HepG2 (cell line): ENCODE results near the gene NET1. TPM values are rescaled to one million over a fixed set of nuclear protein-coding genes. Genes with fewer than 3 reads are reported as not detected.

Experiments
- ATAC-seq: fragments of 200-7000 bp; cut with Tn5 transposase; 3 replicates; pipeline ENCODE4 v1.9.1; 2020; ENCODE audit warnings: mild to moderate bottlenecking, moderate library complexity
- BruUV-seq: library from RNA; stranded (reverse); fragments of 400-500 nt; replicated peaks from 2 replicates; lab custom pipeline; 2021; lab: Mats Ljungman, UMichigan
- CTCF ChIA-PET: fragments of 300-600 bp; formaldehyde crosslinking; extraction: SDS; loops from one replicate; lab custom pipeline; 2021; ENCODE audit warnings: low total read pairs, inconsistent platforms, low intra/inter-chr PET ratio; lab: Yijun Ruan, JAX
- POLR2A ChIA-PET: fragments of 350-600 bp; sonication (Branson Sonifier 250); formaldehyde crosslinking; loops from one replicate; lab custom pipeline; 2020; ENCODE audit warnings: antibody characterized with exemption, inconsistent platforms; lab: Yijun Ruan, JAX
- DNase-seq: peaks from one replicate; pipeline ENCODE4 v3.0.0-alpha.2; 2015; ENCODE audit warnings: low spot score
- FAIRE-seq: peaks from 3 replicates; lab custom pipeline; 2011; peaks lifted over from hg19 to GRCh38; lab: Jason Lieb, UNC
- H2AFZ ChIP-seq: one replicate; pipeline ENCODE4 v1.6.1; 2011; ENCODE audit warnings: low read length, inconsistent platforms
- H3K27ac ChIP-seq: fragments of 300-600 bp; 3 replicates; pipeline ENCODE4 v1.8.0; 2011; ENCODE audit warnings: mixed run types, mild to moderate bottlenecking, mixed read lengths, low read length, inconsistent platforms; ENCODE audit not compliant: insufficient read depth; ENCODE audit errors: extremely low read length
- H3K27me3 ChIP-seq, 2 experiments: fragments of 200-600 bp in 1 of 2; 2 replicates in 1 of 2; 3 replicates in 1 of 2; pipeline versions ENCODE4 v1.6.0 to v1.8.0; 2011; ENCODE audit warnings: low read length in 2 of 2, mild to moderate bottlenecking in 2 of 2, moderate library complexity in 2 of 2, inconsistent platforms in 1 of 2; ENCODE audit not compliant: insufficient read depth in 2 of 2, control insufficient read depth in 1 of 2
- H3K36me3 ChIP-seq, 2 experiments: fragments of 200-600 bp in 1 of 2; replicated peaks in 1 of 2; 2 replicates in 1 of 2; 3 replicates in 1 of 2; pipeline versions ENCODE4 v1.5.1 to v1.8.0; 2011; ENCODE audit warnings: low read length in 2 of 2, inconsistent platforms in 1 of 2; ENCODE audit not compliant: insufficient read depth in 2 of 2, control insufficient read depth in 1 of 2
- H3K4me1 ChIP-seq: 2 replicates; pipeline ENCODE4 v1.5.1; 2012; ENCODE audit warnings: low read length, inconsistent platforms; ENCODE audit not compliant: insufficient read depth
- H3K4me2 ChIP-seq: 2 replicates; pipeline ENCODE4 v1.6.0; 2011; ENCODE audit warnings: low read depth, low read length, inconsistent platforms
- H3K4me3 ChIP-seq, 3 experiments: fragments of 200-600 bp in 1 of 3; sonication (generic), shearing (Covaris generic) in 1 of 3; replicated peaks in 1 of 3; 2 replicates each; pipeline ENCODE4 v1.5.1; 2011 to 2016; ENCODE audit warnings: low read length in 3 of 3, inconsistent platforms in 2 of 3, low read depth in 2 of 3, mild to moderate bottlenecking in 2 of 3, control low read depth in 1 of 3, mixed read lengths in 1 of 3; ENCODE audit not compliant: insufficient read depth in 1 of 3
- H3K79me2 ChIP-seq: one replicate; pipeline ENCODE4 v1.6.1; 2011; ENCODE audit warnings: low read length, inconsistent platforms; ENCODE audit not compliant: insufficient read depth
- H3K9ac ChIP-seq: 2 replicates; pipeline ENCODE4 v1.6.0; 2011; ENCODE audit warnings: mild to moderate bottlenecking, low read depth, low read length, inconsistent platforms; ENCODE audit not compliant: insufficient read depth
- H3K9me3 ChIP-seq: 2 replicates; pipeline ENCODE4 v1.5.1; 2012; ENCODE audit warnings: mild to moderate bottlenecking, low read length
- H4K20me1 ChIP-seq: 2 replicates; pipeline ENCODE4 v1.6.0; 2011; ENCODE audit warnings: inconsistent platforms, mild to moderate bottlenecking, low read length, moderate library complexity; ENCODE audit not compliant: insufficient read depth
- CBX5 ChIP-seq: sonication (generic); formaldehyde crosslinking; IDR thresholded peaks from 2 replicates; pipeline ENCODE4 v1.4.0; 2020; ENCODE audit warnings: missing genetic modification reagents, borderline replicate concordance
- EHMT2 ChIP-seq: fragments of 200-600 bp; sonication (generic); IDR thresholded peaks from 2 replicates; pipeline ENCODE4 v1.7.0; 2017; ENCODE audit warnings: antibody characterized with exemption, low read depth, low read length, borderline replicate concordance
- HHEX ChIP-seq: IDR thresholded peaks from 2 replicates; pipeline ENCODE4 v1.6.1; 2016; ENCODE audit warnings: control low read depth
- HOXD1 ChIP-seq: sonication (generic); formaldehyde crosslinking; IDR thresholded peaks from 2 replicates; pipeline ENCODE4 v1.5.0; 2020; ENCODE audit warnings: missing genetic modification reagents
- KDM1A ChIP-seq: IDR thresholded peaks from 2 replicates; pipeline ENCODE4 v1.6.1; 2016; ENCODE audit warnings: missing compliant biosample characterization
- KDM2A ChIP-seq: sonication (generic); formaldehyde crosslinking; IDR thresholded peaks from 2 replicates; pipeline ENCODE4 v1.4.0; 2020; ENCODE audit warnings: low read depth, missing genetic modification reagents, borderline replicate concordance
- NR2F2 ChIP-seq: IDR thresholded peaks from 2 replicates; pipeline ENCODE4 v1.6.1; 2012; ENCODE audit warnings: low read depth, inconsistent platforms, borderline replicate concordance
- PCBP2 ChIP-seq: fragments of 200-400 bp; formaldehyde crosslinking; optimal IDR thresholded peaks from 2 replicates; pipeline ENCODE3; 2018; ENCODE audit warnings: low read length, low read depth; ENCODE audit not compliant: poor library complexity, severe bottlenecking
- PRDM4 ChIP-seq: sonication (generic); formaldehyde crosslinking; IDR thresholded peaks from 2 replicates; pipeline ENCODE4 v1.9.0; 2021; ENCODE audit warnings: missing genetic modification reagents, borderline replicate concordance
- SRSF1 ChIP-seq: fragments of 200-400 bp; formaldehyde crosslinking; optimal IDR thresholded peaks from 2 replicates; pipeline ENCODE3; 2017; ENCODE audit warnings: mild to moderate bottlenecking, low read depth, low read length, moderate library complexity
- SRSF4 ChIP-seq: fragments of 200-400 bp; formaldehyde crosslinking; IDR thresholded peaks from one replicate; pipeline ENCODE4 v1.6.1; 2018; ENCODE audit warnings: mild to moderate bottlenecking, low read depth, low read length, moderate library complexity; ENCODE audit not compliant: poor library complexity, severe bottlenecking
- TOPORS ChIP-seq: sonication (generic); formaldehyde crosslinking; IDR thresholded peaks from 2 replicates; pipeline ENCODE4 v1.8.0; 2023; ENCODE audit warnings: mild to moderate bottlenecking, missing genetic modification reagents
- ZBTB44 ChIP-seq: sonication (generic); formaldehyde crosslinking; IDR thresholded peaks from 2 replicates; pipeline ENCODE4 v1.4.0; 2020; ENCODE audit warnings: missing genetic modification reagents
- ZFX ChIP-seq: sonication (generic); formaldehyde crosslinking; IDR thresholded peaks from 2 replicates; pipeline ENCODE4 v1.4.0; 2020; ENCODE audit warnings: mild to moderate bottlenecking, low read depth, missing genetic modification reagents, moderate library complexity
- ZNF20 ChIP-seq: sonication (generic); formaldehyde crosslinking; IDR thresholded peaks from 2 replicates; pipeline ENCODE4 v1.4.0; 2020; ENCODE audit warnings: mild to moderate bottlenecking, moderate library complexity, missing genetic modification reagents
- ZNF354B ChIP-seq: sonication (generic); formaldehyde crosslinking; IDR thresholded peaks from 2 replicates; pipeline ENCODE4 v1.8.0; 2022; ENCODE audit warnings: mild to moderate bottlenecking, missing genetic modification reagents
- ZNF510 ChIP-seq: sonication (generic); formaldehyde crosslinking; IDR thresholded peaks from 2 replicates; pipeline ENCODE4 v1.4.0; 2020; ENCODE audit warnings: low read depth, mild to moderate bottlenecking, missing genetic modification reagents
- ZNF704 ChIP-seq: sonication (generic); formaldehyde crosslinking; IDR thresholded peaks from 2 replicates; pipeline ENCODE4 v1.8.1; 2023; ENCODE audit warnings: mild to moderate bottlenecking, inconsistent platforms, moderate library complexity, missing genetic modification reagents, borderline replicate concordance
- WGBS: methylation state at CpG from one replicate; pipeline ENCODE4 v1.1.6; 2017; ENCODE audit warnings: low lambda C conversion rate; 5-methylcytosine and 5-hydroxymethylcytosine counted together
- in situ Hi-C: cut with HindIII; loops from 2 replicates; pipeline ENCODE4 v1.10.0; 2017; ENCODE audit warnings: low pct_unique_long_range_greater_than_20kb; ENCODE audit not compliant: extremely low pct_ligation_motif_present
- intact Hi-C: fragments of 100-400 bp; cut with micrococcal nuclease; formaldehyde crosslinking; loops from one replicate; pipeline ENCODE4 v1.10.0; 2022; ENCODE audit not compliant: unreplicated experiment
- polyA plus RNA-seq, 8 experiments: library from polyadenylated mRNA; depleted of rRNA in 3 of 8; stranded (reverse) in 7 of 8; unstranded in 1 of 8; fragments of >200 nt; fragmentation: Illumina TruSeq in 4 of 8; extraction: Trizol in 4 of 8; gene quantifications; 2 replicates each; pipeline versions ENCODE4 v1.2.1 to v1.2.3, GENCODE V29; 2011 to 2016; ENCODE audit warnings: low read depth in 4 of 8, missing spikeins in 1 of 8, mixed read lengths in 1 of 8; ENCODE audit not compliant: insufficient read depth in 1 of 8
- total RNA-seq, 5 experiments: library from RNA; depleted of rRNA; stranded (reverse); fragments of >200 nt; fragmentation: Illumina TruSeq; extraction: Trizol; gene quantifications; 2 replicates each; pipeline ENCODE4 v1.2.3, GENCODE V29; 2016; ENCODE audit warnings: low read depth in 1 of 5

NET1 gene
- total and polyA plus RNA-seq, 2 of the 13 experiments (the other 11 are each of a cell fraction or from before 2014, with no cell fraction given) = 48.1 to 65.8 TPM

GRCh38 chr10:5448333-5449001 lies 36.1 kb downstream of the NET1 start (continued):
- no peak for TF ChIP-seq KDM1A (CRISPR knock-in tag)
- no peak for TF ChIP-seq HHEX (CRISPR knock-in tag)

- peak overlapping the region; percentile 90 for H3K4me2 ChIP-seq
- no peak overlapping the region for H2AFZ ChIP-seq
- H4K20me1 ChIP-seq = peaks cover 11% of the 10 kb centered on the region
- intact Hi-C loops = loop anchor here (10.0 kb wide), 1 partner anchor 66 kb away; no protein-coding TSS in a partner anchor
- H3K79me2 ChIP-seq = peaks cover 56% of the 10 kb centered on the region
- DNase-seq (no peak), ATAC-seq (no peak), FAIRE-seq (no peak)
- BruUV-seq = TSS peak; percentile 70
- peaks cover 9 to 22% of the 10 kb centered on the region in 2 experiments for H3K36me3 ChIP-seq
- peaks cover 18% of the 10 kb centered on the region for H3K4me1 ChIP-seq
- WGBS = 15% methylated on average over 2 of the region's 2 CpGs
- H3K27me3 ChIP-seq = no peaks in the 10 kb centered on the region; a peak in 1 of 5 replicates
- peak overlapping the region; percentile 88 for H3K9ac ChIP-seq
- H3K4me3 ChIP-seq = peak overlapping the region; percentile 74 to 96 (median 77)
- in situ Hi-C loops = no loop called here
- no peaks in the 10 kb centered on the region for H3K9me3 ChIP-seq
- CTCF ChIA-PET = no interaction called here
- POLR2A ChIA-PET = interaction anchor here (3.3 kb wide), 1 partner anchor 98 kb away, joined by 73 read pairs; no protein-coding TSS in a partner anchor
- peak overlapping the region; percentile 71 for H3K27ac ChIP-seq
- TF ChIP-seq EHMT2 (no peak), PCBP2 (no peak), ZNF20 (no peak), ZNF510 (CRISPR knock-in tag) (no peak), ZNF704 (CRISPR knock-in tag) (no peak), HOXD1 (CRISPR knock-in tag) (no peak), ZFX (CRISPR knock-in tag) (no peak), NR2F2 (no peak), KDM2A (CRISPR knock-in tag) (no peak), ZBTB44 (CRISPR knock-in tag) (no peak), PRDM4 (CRISPR knock-in tag) (no peak), CBX5 (CRISPR knock-in tag) (no peak), SRSF4 (no peak), ZNF354B (CRISPR knock-in tag) (no peak), SRSF1 (no peak), TOPORS (CRISPR knock-in tag) (no peak)
Measured at GRCh38 chr10:5449227-5449626, 36.9 kb downstream of the NET1 start.
